CD4-positive, alpha-beta T cell treated with Interleukin-15 for 1 hour (primary cell): Measurements from ENCODE around the gene ESR2.
"Not testable (repeated sequence)": the region's sequence is repeated elsewhere in the genome, so short reads cannot be mapped to it uniquely, and the experiment has no call there.

Source experiments
- DNase-seq: peaks from one replicate; pipeline ENCODE4 v3.0.0-alpha.2; 2020

The ESR2 gene

GRCh38 chr14:64119980-64120379 lies 174.2 kb downstream of the ESR2 start:
- DNase-seq: no peak

GRCh38 chr14:64119500-64119899 lies 174.7 kb downstream of the ESR2 start:
- DNase-seq: no peak

GRCh38 chr14:64118892-64119291 lies 175.3 kb downstream of the ESR2 start:
- no peak for DNase-seq

GRCh38 chr14:64118403-64118742 lies 175.8 kb downstream of the ESR2 start:
- not testable (repeated sequence) for DNase-seq

GRCh38 chr14:64117671-64118402 lies 176.3 kb downstream of the ESR2 start:
- no peak for DNase-seq

- DNase-seq: no peak
These were observed 178.8 kb downstream of the ESR2 start for GRCh38 chr14:64115401-64115800.

GRCh38 chr14:64114796-64115195 lies 179.4 kb downstream of the ESR2 start:
- no peak for DNase-seq

- DNase-seq: no peak
These were observed 180.0 kb downstream of the ESR2 start for GRCh38 chr14:64114166-64114565.

- no peak for DNase-seq
These were observed 181.1 kb downstream of the ESR2 start for GRCh38 chr14:64112867-64113678.

- DNase-seq: no peak
These were observed 183.4 kb downstream of the ESR2 start for GRCh38 chr14:64110802-64111201.

GRCh38 chr14:64109819-64110554 lies 184.2 kb downstream of the ESR2 start:
- no peak for DNase-seq

GRCh38 chr14:64107438-64107837 lies 186.7 kb downstream of the ESR2 start:
- DNase-seq: no peak

- no peak for DNase-seq
These were observed 196.1 kb downstream of the ESR2 start for GRCh38 chr14:64098120-64098519.

GRCh38 chr14:64095620-64096019 lies 198.6 kb downstream of the ESR2 start:
- DNase-seq: no peak

GRCh38 chr14:64092940-64093339 lies 201.2 kb downstream of the ESR2 start:
- DNase-seq: no peak

GRCh38 chr14:64092338-64092737 lies 201.8 kb downstream of the ESR2 start:
- no peak for DNase-seq

- DNase-seq: no peak
These were observed 203.0 kb downstream of the ESR2 start for GRCh38 chr14:64091217-64091616.

GRCh38 chr14:64089920-64090319 lies 204.3 kb downstream of the ESR2 start:
- no peak for DNase-seq

- no peak for DNase-seq
These were observed 205.6 kb downstream of the ESR2 start for GRCh38 chr14:64088647-64088964.

GRCh38 chr14:64082837-64083236 lies 211.3 kb downstream of the ESR2 start:
- DNase-seq: no peak

GRCh38 chr14:64081174-64081746 lies 212.9 kb downstream of the ESR2 start:
- no peak for DNase-seq

GRCh38 chr14:64080452-64080851 lies 213.7 kb downstream of the ESR2 start:
- DNase-seq: no peak

- DNase-seq: no peak
These were observed 218.6 kb downstream of the ESR2 start for GRCh38 chr14:64075613-64076005.
